ENCODE data around the gene SLC35A2.

- TF ChIP-seq CTCF (conservative IDR thresholded peaks at IDR 0.05; ENCODE audit: low read depth, low read length) (no peak), RFX5 (IDR thresholded peaks at IDR 0.05; ENCODE audit: low read depth, low read length) (no peak), USF2 (IDR thresholded peaks at IDR 0.05; ENCODE audit: low read depth, low read length) (no peak), FOS (IDR thresholded peaks at IDR 0.05; ENCODE audit: low read depth, low read length) (no peak), CEBPB (IDR thresholded peaks at IDR 0.05; ENCODE audit: low read depth, low read length) (no peak), RAD21 (IDR thresholded peaks at IDR 0.05; ENCODE audit: low read length) (no peak), POLR2A (IDR thresholded peaks at IDR 0.05; ENCODE audit: low read depth, low read length) (no peak), BHLHE40 (IDR thresholded peaks at IDR 0.05; ENCODE audit: low read depth, low read length) (no peak), MXI1 (IDR thresholded peaks at IDR 0.05; ENCODE audit: borderline replicate concordance, low read depth, low read length) (no peak), SMC3 (IDR thresholded peaks at IDR 0.05; ENCODE audit: low read depth, low read length) (no peak), MAFK (IDR thresholded peaks at IDR 0.05; ENCODE audit: low read depth, low read length) (no peak), MAZ (IDR thresholded peaks at IDR 0.05; ENCODE audit: borderline replicate concordance, low read depth, low read length) (no peak)
These were observed 8.2 kb downstream of the SLC35A2 start for GRCh38 chrX:48903290-48903689.

Data from IMR-90 (cell line).